ENCODE measurements around the gene C1orf50.

- no peak for TF ChIP-seq CTCF (IDR thresholded peaks at IDR 0.05)
- TF ChIP-seq POLR2A (IDR thresholded peaks at IDR 0.05; ENCODE audit: low read depth) = no peak
Observed at GRCh38 chr1:42750041-42750440, 17.0 kb upstream of the C1orf50 start.
